ENCODE results near the gene MAML2. TPM values are rescaled to one million over a fixed set of nuclear protein-coding genes. Genes with fewer than 3 reads are reported as not detected.

Gene MAML2
- total and polyA plus RNA-seq, 4 donors = 0.56 to 2.1 (median 1.4) TPM

GRCh38 chr11:96159968-96160367, 183.0 kb downstream of the MAML2 start:
- Histone ChIP-seq H3K4me1 (ENCODE audit: control insufficient read depth in 4 of 4, insufficient read depth in 4 of 4, low read length in 3 of 4) (peaks cover 0 to 2% (median 0%) of the 10 kb centered on the region in 4 donors), H3K27me3 (ENCODE audit: control insufficient read depth in 4 of 4, insufficient read depth in 4 of 4, low read length in 3 of 4) (no peaks in the 10 kb centered on the region), H3K4me3 (ENCODE audit: low read depth in 1 of 3, low read length in 3 of 3) (no peak overlapping the region), H3K36me3 (ENCODE audit: control insufficient read depth in 4 of 4, insufficient read depth in 3 of 4, low read depth in 1 of 4, low read length in 3 of 4) (no peaks in the 10 kb centered on the region), H3K27ac (ENCODE audit: low read depth in 1 of 2, low read length in 2 of 2) (no peak overlapping the region), H3K9me3 (ENCODE audit: control insufficient read depth in 4 of 4, low read length in 3 of 4) (no peaks in the 10 kb centered on the region), H3K9ac (ENCODE audit: low read depth in 1 of 2, low read length in 2 of 2) (no peak overlapping the region)
- TF ChIP-seq GABPA (IDR thresholded peaks at IDR 0.05 in 1 of 2, conservative IDR thresholded peaks at IDR 0.05 in 1 of 2) (no peak), REST (IDR thresholded peaks at IDR 0.05) (no peak), HNF4A (conservative IDR thresholded peaks at IDR 0.05) (no peak), RXRA (IDR thresholded peaks at IDR 0.05) (no peak), YY1 (IDR thresholded peaks at IDR 0.05) (no peak), TAF1 (conservative IDR thresholded peaks at IDR 0.05) (no peak), JUND (IDR thresholded peaks at IDR 0.05) (no peak), ATF3 (IDR thresholded peaks at IDR 0.05) (no peak), EGR1 (IDR thresholded peaks at IDR 0.05; ENCODE audit: low read depth in 2 of 2) (no peak), MAX (IDR thresholded peaks at IDR 0.05) (no peak)
- 61% methylated on average over 6 of the region's 6 CpGs for WGBS
- DNase-seq (ENCODE audit: low spot score) = no peak

- no peak for DNase-seq (ENCODE audit: low spot score)
- Histone ChIP-seq H3K9ac (ENCODE audit: low read depth in 1 of 2, low read length in 2 of 2) (no peak overlapping the region), H3K27ac (ENCODE audit: low read depth in 1 of 2, low read length in 2 of 2) (no peak overlapping the region), H3K27me3 (ENCODE audit: control insufficient read depth in 4 of 4, insufficient read depth in 4 of 4, low read length in 3 of 4) (no peaks in the 10 kb centered on the region), H3K4me1 (ENCODE audit: control insufficient read depth in 4 of 4, insufficient read depth in 4 of 4, low read length in 3 of 4) (peaks cover 0 to 2% (median 0%) of the 10 kb centered on the region in 4 donors), H3K9me3 (ENCODE audit: control insufficient read depth in 4 of 4, low read length in 3 of 4) (no peaks in the 10 kb centered on the region), H3K36me3 (ENCODE audit: control insufficient read depth in 4 of 4, insufficient read depth in 3 of 4, low read depth in 1 of 4, low read length in 3 of 4) (no peaks in the 10 kb centered on the region), H3K4me3 (ENCODE audit: low read depth in 1 of 3, low read length in 3 of 3) (no peak overlapping the region)
- TF ChIP-seq TAF1 (conservative IDR thresholded peaks at IDR 0.05) (no peak), SP1 (IDR thresholded peaks at IDR 0.05) (no peak), REST (IDR thresholded peaks at IDR 0.05) (no peak), RXRA (IDR thresholded peaks at IDR 0.05) (no peak), EGR1 (IDR thresholded peaks at IDR 0.05; ENCODE audit: low read depth in 2 of 2) (no peak), JUND (IDR thresholded peaks at IDR 0.05) (no peak), NR2F2 (IDR thresholded peaks at IDR 0.05) (no peak), RAD21 (IDR thresholded peaks at IDR 0.05) (no peak), ATF3 (IDR thresholded peaks at IDR 0.05) (no peak), ZBTB33 (IDR thresholded peaks at IDR 0.05) (no peak), CTCF (IDR thresholded peaks at IDR 0.05; ENCODE audit: low read depth, low read length, missing input control) (no peak), HNF4A (conservative IDR thresholded peaks at IDR 0.05) (no peak), FOXA1 (IDR thresholded peaks at IDR 0.05) (no peak), FOXA2 (IDR thresholded peaks at IDR 0.05) (no peak), HNF4G (IDR thresholded peaks at IDR 0.05) (no peak), YY1 (IDR thresholded peaks at IDR 0.05) (no peak)
- 98% methylated on average over 1 of the region's 1 CpG for WGBS
Measured at GRCh38 chr11:96158126-96158525, 184.9 kb downstream of the MAML2 start.

Measured in liver (tissue), 9 donors.